Measurements from ENCODE around the gene KANSL1.
"Not testable (repeated sequence)": the region's sequence is repeated elsewhere in the genome, so short reads cannot be mapped to it uniquely, and the experiment has no call there.

KANSL1 gene

GRCh38 chr17:46007461-46007965 is 185.7 kb downstream of the KANSL1 start:
- in situ Hi-C loops (cut with HindIII; ENCODE audit: low sequenced_read_pairs), result no loop called here

GRCh38 chr17:46006082-46006481 is 187.1 kb downstream of the KANSL1 start:
- in situ Hi-C loops (cut with HindIII; ENCODE audit: low sequenced_read_pairs), result not testable (repeated sequence)

GRCh38 chr17:46003907-46004748 is 189.1 kb downstream of the KANSL1 start:
- in situ Hi-C loops (cut with HindIII; ENCODE audit: low sequenced_read_pairs), result no loop called here

- in situ Hi-C loops (cut with HindIII; ENCODE audit: low sequenced_read_pairs), result no loop called here
Measured at GRCh38 chr17:46002973-46003316, 190.3 kb downstream of the KANSL1 start.

GRCh38 chr17:46002311-46002972 is 190.8 kb downstream of the KANSL1 start:
- in situ Hi-C loops (cut with HindIII; ENCODE audit: low sequenced_read_pairs), result no loop called here

- in situ Hi-C loops (cut with HindIII; ENCODE audit: low sequenced_read_pairs), result no loop called here
Measured at GRCh38 chr17:46001390-46002310, 191.6 kb downstream of the KANSL1 start.

GRCh38 chr17:46000757-46001156 is 192.5 kb downstream of the KANSL1 start:
- in situ Hi-C loops (cut with HindIII; ENCODE audit: low sequenced_read_pairs), result no loop called here

- in situ Hi-C loops (cut with HindIII; ENCODE audit: low sequenced_read_pairs), result no loop called here
Measured at GRCh38 chr17:46000292-46000691, 192.9 kb downstream of the KANSL1 start.

- in situ Hi-C loops (cut with HindIII; ENCODE audit: low sequenced_read_pairs), result no loop called here
Measured at GRCh38 chr17:45999900-46000290, 193.3 kb downstream of the KANSL1 start.

GRCh38 chr17:45998987-45999899 is 194.0 kb downstream of the KANSL1 start, which contains the start of gene STH:
STH (plus strand) TSS chr17:45999250; CDS start chr17:45999280, 30 bp downstream.
- in situ Hi-C loops (cut with HindIII; ENCODE audit: low sequenced_read_pairs), result no loop called here

GRCh38 chr17:45997624-45998023 is 195.6 kb downstream of the KANSL1 start:
- in situ Hi-C loops (cut with HindIII; ENCODE audit: low sequenced_read_pairs), result no loop called here

GRCh38 chr17:45997166-45997565 is 196.1 kb downstream of the KANSL1 start:
- in situ Hi-C loops (cut with HindIII; ENCODE audit: low sequenced_read_pairs), result no loop called here

- in situ Hi-C loops (cut with HindIII; ENCODE audit: low sequenced_read_pairs), result no loop called here
Measured at GRCh38 chr17:45996282-45996937, 196.8 kb downstream of the KANSL1 start.

- in situ Hi-C loops (cut with HindIII; ENCODE audit: low sequenced_read_pairs), result no loop called here
Measured at GRCh38 chr17:45995627-45996270, 197.5 kb downstream of the KANSL1 start.

GRCh38 chr17:45994987-45995386 is 198.2 kb downstream of the KANSL1 start:
- in situ Hi-C loops (cut with HindIII; ENCODE audit: low sequenced_read_pairs), result no loop called here

- in situ Hi-C loops (cut with HindIII; ENCODE audit: low sequenced_read_pairs), result no loop called here
Measured at GRCh38 chr17:45993962-45994627, 199.1 kb downstream of the KANSL1 start.

GRCh38 chr17:45992904-45993303 is 200.3 kb downstream of the KANSL1 start:
- in situ Hi-C loops (cut with HindIII; ENCODE audit: low sequenced_read_pairs), result no loop called here

GRCh38 chr17:45992175-45992574 is 201.1 kb downstream of the KANSL1 start:
- in situ Hi-C loops (cut with HindIII; ENCODE audit: low sequenced_read_pairs), result no loop called here

Measured in endothelial cell of hepatic sinusoid (primary cell).